Kidney epithelial cell (primary cell): ENCODE data around the gene LSM14A. TPM values are rescaled to one million over a fixed set of nuclear protein-coding genes. Genes with fewer than 3 reads are reported as not detected.
"Not testable (repeated sequence)": the region's sequence is repeated elsewhere in the genome, so short reads cannot be mapped to it uniquely, and the experiment has no call there.

ENCODE experiments used
- DNase-seq: peaks from one replicate; pipeline ENCODE4 v3.0.0-alpha.2; 2010; ENCODE audit warnings: low read depth
- H3K27me3 ChIP-seq: 2 replicates; pipeline ENCODE4 v1.6.0; 2011; ENCODE audit warnings: low read length; ENCODE audit not compliant: control insufficient read depth, insufficient read depth
- H3K36me3 ChIP-seq: 2 replicates; pipeline ENCODE4 v1.5.1; 2011; ENCODE audit warnings: low read length; ENCODE audit not compliant: control insufficient read depth, insufficient read depth
- H3K4me3 ChIP-seq: 2 replicates; pipeline ENCODE4 v1.5.1; 2011; ENCODE audit warnings: low read depth, mild to moderate bottlenecking, control low read depth, low read length
- total RNA-seq: library from RNA; depleted of rRNA; stranded (reverse); fragments of >200 nt; gene quantifications from 2 replicates; pipeline ENCODE4 v1.2.3, GENCODE V29; 2015
- TF ChIP-seq, protein P1 (sequence below): IDR thresholded peaks from 2 replicates; pipeline ENCODE4 v1.5.1; 2011; ENCODE audit warnings: mild to moderate bottlenecking, moderate library complexity, low read length, control low read depth, inconsistent platforms; ENCODE audit not compliant: insufficient read depth, poor library complexity, severe bottlenecking

Gene LSM14A
- total RNA-seq, 1 donor from 2014 or later = 105 TPM

GRCh38 chr19:34151439-34151838, 20.9 kb upstream of the LSM14A start:
- no peaks in the 10 kb centered on the region for H3K36me3 ChIP-seq
- DNase-seq = no peak
- H3K27me3 ChIP-seq = no peaks in the 10 kb centered on the region
- TF ChIP-seq, protein P1, sequence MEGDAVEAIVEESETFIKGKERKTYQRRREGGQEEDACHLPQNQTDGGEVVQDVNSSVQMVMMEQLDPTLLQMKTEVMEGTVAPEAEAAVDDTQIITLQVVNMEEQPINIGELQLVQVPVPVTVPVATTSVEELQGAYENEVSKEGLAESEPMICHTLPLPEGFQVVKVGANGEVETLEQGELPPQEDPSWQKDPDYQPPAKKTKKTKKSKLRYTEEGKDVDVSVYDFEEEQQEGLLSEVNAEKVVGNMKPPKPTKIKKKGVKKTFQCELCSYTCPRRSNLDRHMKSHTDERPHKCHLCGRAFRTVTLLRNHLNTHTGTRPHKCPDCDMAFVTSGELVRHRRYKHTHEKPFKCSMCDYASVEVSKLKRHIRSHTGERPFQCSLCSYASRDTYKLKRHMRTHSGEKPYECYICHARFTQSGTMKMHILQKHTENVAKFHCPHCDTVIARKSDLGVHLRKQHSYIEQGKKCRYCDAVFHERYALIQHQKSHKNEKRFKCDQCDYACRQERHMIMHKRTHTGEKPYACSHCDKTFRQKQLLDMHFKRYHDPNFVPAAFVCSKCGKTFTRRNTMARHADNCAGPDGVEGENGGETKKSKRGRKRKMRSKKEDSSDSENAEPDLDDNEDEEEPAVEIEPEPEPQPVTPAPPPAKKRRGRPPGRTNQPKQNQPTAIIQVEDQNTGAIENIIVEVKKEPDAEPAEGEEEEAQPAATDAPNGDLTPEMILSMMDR = no peak
- no peak overlapping the region for H3K4me3 ChIP-seq

DNA sequence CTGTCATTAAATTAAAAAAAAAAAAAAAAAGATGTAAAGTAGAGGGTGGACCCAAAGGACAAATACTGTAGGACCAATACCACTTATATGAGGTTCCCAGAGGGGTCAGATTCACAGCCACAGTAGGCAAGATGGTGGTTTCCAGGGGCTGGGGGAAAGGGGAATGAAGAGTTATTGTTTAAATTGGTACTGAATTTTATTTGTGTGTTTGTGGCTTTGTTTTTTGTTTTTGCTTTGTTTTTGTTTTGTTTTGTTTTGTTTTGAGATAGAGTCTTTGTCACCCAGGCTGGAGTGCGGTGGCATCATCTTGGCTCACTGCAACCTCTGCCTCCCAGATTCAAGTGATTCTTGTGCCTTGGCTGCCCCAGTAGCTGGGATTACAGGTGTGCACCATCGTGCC, 17.9 kb upstream of the LSM14A start:
- H3K36me3 ChIP-seq = no peaks in the 10 kb centered on the region
- no peak for DNase-seq
- H3K27me3 ChIP-seq = no peaks in the 10 kb centered on the region
- TF ChIP-seq, protein P1 = no peak
- no peak overlapping the region for H3K4me3 ChIP-seq

DNA sequence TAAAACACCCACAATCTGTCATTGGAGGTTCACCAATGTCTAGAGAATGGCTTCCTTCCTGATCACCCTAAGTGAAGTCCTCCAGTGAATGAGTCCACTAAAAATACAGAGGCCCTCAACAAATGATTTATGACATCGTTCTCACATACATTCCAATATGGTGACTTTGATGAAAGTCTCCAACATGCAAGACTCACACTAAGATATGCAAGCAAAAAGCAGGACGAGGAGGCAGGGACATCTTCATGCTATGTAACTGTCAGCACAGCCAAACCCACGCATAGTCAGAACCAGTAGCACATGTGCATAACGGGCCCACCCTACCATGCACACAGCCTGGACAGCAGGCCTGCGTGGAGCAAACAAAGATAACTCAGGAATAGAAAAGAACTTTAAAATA, 16.6 kb upstream of the LSM14A start:
- no peaks in the 10 kb centered on the region for H3K36me3 ChIP-seq
- TF ChIP-seq, protein P1 = no peak
- DNase-seq = no peak
- no peak overlapping the region for H3K4me3 ChIP-seq
- H3K27me3 ChIP-seq = no peaks in the 10 kb centered on the region

DNA sequence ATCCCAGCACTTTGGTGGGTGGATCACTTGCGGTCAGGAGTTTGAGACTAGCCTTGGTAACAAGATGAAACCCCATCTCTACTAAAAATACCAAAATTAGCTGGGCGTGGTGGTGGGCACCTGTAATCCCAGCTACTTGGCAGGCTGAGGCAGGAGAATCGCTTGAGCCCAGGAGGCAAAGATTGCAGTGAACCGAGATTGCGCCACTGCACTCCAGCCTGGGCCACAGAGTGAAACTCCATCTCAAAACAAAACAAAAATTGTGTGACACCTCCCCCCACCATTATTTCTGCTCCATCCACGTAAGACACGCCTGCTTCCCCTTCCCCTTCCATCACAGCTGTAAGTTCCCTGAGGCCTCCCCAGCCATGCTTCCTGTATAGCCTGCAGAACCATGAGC, 13.3 kb upstream of the LSM14A start:
- H3K36me3 ChIP-seq, H3K4me3 ChIP-seq, H3K27me3 ChIP-seq, DNase-seq: not testable (repeated sequence)

DNA sequence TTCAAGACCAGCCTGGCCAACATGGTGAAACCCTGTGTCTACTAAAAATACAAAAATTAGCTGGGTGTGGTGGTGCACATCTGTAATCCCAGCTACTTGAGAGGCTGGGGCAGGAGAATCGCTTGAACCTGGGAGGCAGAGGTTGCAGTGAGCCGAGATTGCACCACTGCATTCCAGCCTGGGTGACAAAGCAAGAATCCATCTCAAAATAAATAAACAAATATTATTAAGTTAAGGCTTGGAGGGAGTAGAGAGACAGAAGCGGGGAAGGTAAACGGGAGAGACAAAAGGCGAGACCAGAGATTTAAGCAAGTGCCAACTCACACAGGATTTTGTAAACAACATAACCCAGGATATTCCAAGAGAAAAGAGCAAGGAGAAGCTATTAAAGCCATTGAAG, 12.8 kb upstream of the LSM14A start:
- not testable (repeated sequence) for H3K36me3 ChIP-seq, DNase-seq, H3K27me3 ChIP-seq, H3K4me3 ChIP-seq

DNA sequence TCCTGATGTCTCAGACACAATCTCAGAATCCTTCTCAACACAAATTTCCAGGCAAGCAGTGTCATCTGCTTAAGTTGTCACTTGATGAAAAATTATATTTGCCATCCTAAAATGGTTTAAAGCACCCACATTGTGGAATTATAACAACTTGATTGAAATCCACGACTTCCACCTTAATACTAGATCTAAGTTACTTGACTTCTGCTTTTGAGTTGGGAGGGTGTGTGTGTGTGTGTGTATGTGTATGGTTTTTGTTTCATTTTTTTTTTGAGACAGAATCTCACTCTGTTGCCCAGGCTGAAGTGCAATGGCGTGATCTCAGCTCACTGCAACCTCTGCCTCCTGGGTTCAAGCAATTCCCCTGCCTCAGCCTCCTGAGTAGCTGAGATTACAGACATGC, 10.4 kb upstream of the LSM14A start:
- not testable (repeated sequence) for H3K4me3 ChIP-seq, DNase-seq, H3K27me3 ChIP-seq, H3K36me3 ChIP-seq

DNA sequence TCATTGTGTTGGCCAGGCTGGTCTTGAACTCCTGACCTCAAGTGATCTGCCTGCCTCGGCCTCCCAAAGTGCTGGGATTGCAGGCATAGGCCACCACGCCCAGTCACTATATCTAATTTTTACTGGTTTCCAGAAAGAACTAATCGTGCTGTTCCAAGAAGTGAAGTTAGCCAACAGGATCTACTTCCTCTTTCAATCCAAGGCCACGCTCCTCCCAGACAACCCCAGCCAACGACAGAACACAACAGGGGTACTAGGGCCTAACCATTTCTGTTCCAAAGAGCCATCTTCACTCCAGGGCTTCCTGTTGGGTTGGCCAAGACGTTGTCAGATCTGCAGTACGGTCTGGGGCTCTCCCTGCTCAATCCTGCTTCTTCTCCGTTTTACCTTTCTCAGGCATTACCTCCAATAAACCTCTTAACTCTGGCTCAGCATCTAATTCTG, 7.0 kb upstream of the LSM14A start:
- H3K4me3 ChIP-seq = no peak overlapping the region
- TF ChIP-seq, protein P1 = no peak
- no peak for DNase-seq
- H3K36me3 ChIP-seq = no peaks in the 10 kb centered on the region
- H3K27me3 ChIP-seq = no peaks in the 10 kb centered on the region

GRCh38 chr19:34169475-34170199, 2.7 kb upstream of the LSM14A start:
- not testable (repeated sequence) for DNase-seq

More at GRCh38 chr19:34169475-34170199, 2.7 kb upstream of the LSM14A start:
- H3K4me3 ChIP-seq, H3K27me3 ChIP-seq, H3K36me3 ChIP-seq: not testable (repeated sequence)
